H1 (cell line): ENCODE measurements around the gene ZBTB20. TPM values are rescaled to one million over a fixed set of nuclear protein-coding genes. Genes with fewer than 3 reads are reported as not detected.

ENCODE experiments used
- CTCF ChIA-PET: fragments of 300-600 bp; sonication (Branson Sonifier 250); formaldehyde crosslinking; loops from one replicate; lab custom pipeline; 2021; ENCODE audit not compliant: partially characterized antibody; lab: Charles Lee
- POLR2A ChIA-PET: fragments of 300-600 bp; sonication (Branson Sonifier 250); formaldehyde crosslinking; loops from one replicate; lab custom pipeline; 2021; ENCODE audit warnings: inconsistent platforms; ENCODE audit not compliant: partially characterized antibody; lab: Charles Lee
- DNase-seq, 2 experiments: peaks; one replicate each; pipeline versions ENCODE4 v3.0.0 to v3.0.0-alpha.2; 2010 to 2022; ENCODE audit warnings: low spot score in 2 of 2, low read depth in 1 of 2, mixed read lengths in 1 of 2
- FAIRE-seq: peaks from 2 replicates; lab custom pipeline; 2011; peaks lifted over from hg19 to GRCh38; lab: Jason Lieb, UNC
- H2AFZ ChIP-seq: 2 replicates; pipeline ENCODE4 v1.8.1; 2012; ENCODE audit warnings: low read length, inconsistent platforms
- H2AK5ac ChIP-seq: 2 replicates; pipeline ENCODE4 v1.6.1; 2013; ENCODE audit warnings: low read depth, low read length
- H2BK120ac ChIP-seq: replicated peaks from 2 replicates; pipeline ENCODE3; 2013; ENCODE audit warnings: low read depth, low read length, inconsistent platforms
- H2BK12ac ChIP-seq: 2 replicates; pipeline ENCODE4 v1.6.1; 2013; ENCODE audit warnings: low read depth, low read length
- H2BK15ac ChIP-seq: 2 replicates; pipeline ENCODE4 v1.6.1; 2013; ENCODE audit warnings: low read length
- H2BK20ac ChIP-seq: 2 replicates; pipeline ENCODE4 v1.6.1; 2013; ENCODE audit warnings: low read length
- H2BK5ac ChIP-seq: 2 replicates; pipeline ENCODE4 v1.6.1; 2013; ENCODE audit warnings: low read depth, low read length
- H3K14ac ChIP-seq: 2 replicates; pipeline ENCODE4 v1.6.1; 2013; ENCODE audit warnings: inconsistent platforms; ENCODE audit not compliant: insufficient read length
- H3K18ac ChIP-seq: 2 replicates; pipeline ENCODE4 v1.6.1; 2013; ENCODE audit warnings: low read length; ENCODE audit errors: extremely low read depth
- H3K23ac ChIP-seq: 2 replicates; pipeline ENCODE4 v1.6.1; 2013; ENCODE audit warnings: inconsistent platforms; ENCODE audit not compliant: insufficient read length
- H3K23me2 ChIP-seq: 2 replicates; pipeline ENCODE4 v1.6.1; 2013; ENCODE audit warnings: low read depth, low read length
- H3K27ac ChIP-seq: 2 replicates; pipeline ENCODE4 v1.6.1; 2011; ENCODE audit warnings: low read depth, low read length, inconsistent platforms
- H3K27me3 ChIP-seq, 4 experiments: replicated peaks in 1 of 4; 1 replicate in 1 of 4; 2 replicates in 3 of 4; pipeline versions ENCODE4 v1.6.1 to v1.8.1; 2011 to 2013; ENCODE audit warnings: low read length in 3 of 4, mild to moderate bottlenecking in 3 of 4, inconsistent platforms in 2 of 4, mixed read lengths in 2 of 4, moderate library complexity in 1 of 4; ENCODE audit not compliant: control insufficient read depth in 3 of 4, insufficient read depth in 3 of 4; ENCODE audit errors: extremely low read depth in 1 of 4
- H3K36me3 ChIP-seq, 4 experiments: 2 replicates each; pipeline versions ENCODE4 v1.6.1 to v1.8.1; 2011 to 2013; ENCODE audit warnings: mild to moderate bottlenecking in 4 of 4, low read length in 3 of 4, moderate library complexity in 2 of 4, control low read depth in 1 of 4, inconsistent platforms in 1 of 4; ENCODE audit not compliant: insufficient read depth in 4 of 4, control insufficient read depth in 2 of 4
- H3K4ac ChIP-seq: replicated peaks from 2 replicates; pipeline ENCODE3; 2013; ENCODE audit warnings: low read length, low read depth, mixed read lengths, inconsistent platforms; ENCODE audit not compliant: insufficient read length
- H3K4me1 ChIP-seq, 4 experiments: replicated peaks in 1 of 4; 1 replicate in 1 of 4; 2 replicates in 3 of 4; pipeline versions ENCODE4 v1.6.1 to v1.8.1; 2011 to 2013; ENCODE audit warnings: low read length in 3 of 4, inconsistent platforms in 2 of 4, mixed read lengths in 1 of 4; ENCODE audit not compliant: insufficient read depth in 4 of 4, control insufficient read depth in 3 of 4
- H3K4me2 ChIP-seq, 2 experiments: 2 replicates each; pipeline versions ENCODE4 v1.6.1 to v1.8.1; 2011 to 2013; ENCODE audit warnings: low read depth in 2 of 2, low read length in 2 of 2, control low read depth in 1 of 2, inconsistent platforms in 1 of 2, mild to moderate bottlenecking in 1 of 2; ENCODE audit not compliant: insufficient read depth in 1 of 2
- H3K4me3 ChIP-seq, 4 experiments: fragments of 200-600, 300-600 bp in 1 of 4; sonication (generic), shearing (Covaris generic), sonication (Bioruptor Twin) in 1 of 4; 2 replicates each; pipeline versions ENCODE4 v1.5.1 to v1.8.1; 2011 to 2016; ENCODE audit warnings: low read length in 4 of 4, low read depth in 3 of 4, control low read depth in 2 of 4, inconsistent platforms in 2 of 4, mild to moderate bottlenecking in 2 of 4, mixed read lengths in 1 of 4, moderate library complexity in 1 of 4; ENCODE audit not compliant: insufficient read depth in 2 of 4; ENCODE audit errors: extremely low read depth in 1 of 4
- H3K56ac ChIP-seq: replicated peaks from 2 replicates; pipeline ENCODE3; 2013; ENCODE audit warnings: low read depth, mild to moderate bottlenecking, mixed read lengths, low read length, inconsistent platforms; ENCODE audit not compliant: insufficient read length
- H3K79me1 ChIP-seq: 2 replicates; pipeline ENCODE4 v1.6.1; 2013; ENCODE audit warnings: low read depth, low read length, control low read depth
- H3K79me2 ChIP-seq, 2 experiments: 2 replicates each; pipeline versions ENCODE4 v1.6.1 to v1.8.1; 2012 to 2013; ENCODE audit warnings: low read length in 2 of 2, mild to moderate bottlenecking in 2 of 2, inconsistent platforms in 1 of 2; ENCODE audit not compliant: insufficient read depth in 2 of 2, control insufficient read depth in 1 of 2
- H3K9ac ChIP-seq, 4 experiments: replicated peaks in 1 of 4; 1 replicate in 1 of 4; 2 replicates in 3 of 4; pipeline versions ENCODE4 v1.6.1 to v1.8.1; 2011 to 2013; ENCODE audit warnings: low read depth in 3 of 4, low read length in 3 of 4, control low read depth in 2 of 4, mild to moderate bottlenecking in 2 of 4, moderate library complexity in 2 of 4, inconsistent platforms in 1 of 4; ENCODE audit errors: extremely low read depth in 1 of 4
- H3K9me3 ChIP-seq, 2 experiments: 2 replicates each; pipeline versions ENCODE4 v1.6.1 to v1.8.1; 2012 to 2013; ENCODE audit warnings: mild to moderate bottlenecking in 2 of 2, moderate library complexity in 2 of 2, control low read depth in 1 of 2, inconsistent platforms in 1 of 2, low read depth in 1 of 2, low read length in 1 of 2, mixed read lengths in 1 of 2; ENCODE audit not compliant: insufficient read depth in 2 of 2
- H4K20me1 ChIP-seq, 2 experiments: replicated peaks in 1 of 2; 2 replicates each; pipeline versions ENCODE3 to v1.8.1; 2011 to 2013; ENCODE audit warnings: inconsistent platforms in 2 of 2, low read length in 2 of 2, mild to moderate bottlenecking in 1 of 2; ENCODE audit not compliant: insufficient read depth in 2 of 2, control insufficient read depth in 1 of 2
- H4K5ac ChIP-seq: 2 replicates; pipeline ENCODE4 v1.6.1; 2013; ENCODE audit warnings: low read length, low read depth, mixed read lengths, inconsistent platforms; ENCODE audit not compliant: insufficient read length
- H4K8ac ChIP-seq: 2 replicates; pipeline ENCODE4 v1.8.0; 2013; ENCODE audit warnings: mild to moderate bottlenecking, moderate library complexity, low read length, inconsistent platforms; ENCODE audit not compliant: insufficient read depth; ENCODE audit errors: extremely low read depth
- H4K91ac ChIP-seq: replicated peaks from 2 replicates; pipeline ENCODE3; 2013; ENCODE audit warnings: low read length, mixed read lengths, inconsistent platforms; ENCODE audit not compliant: insufficient read length
- BACH1 ChIP-seq: IDR thresholded peaks from 2 replicates; pipeline ENCODE4 v1.6.1; 2012; ENCODE audit warnings: low read length, improper control_type of control experiment
- EZH2 ChIP-seq: fragments of 200-600 bp; sonication (generic); IDR thresholded peaks from 2 replicates; pipeline ENCODE4 v1.7.1; 2012; ENCODE audit warnings: low read depth, mild to moderate bottlenecking, moderate library complexity, low read length, inconsistent platforms; ENCODE audit not compliant: severe bottlenecking
- FOSL1 ChIP-seq: IDR thresholded peaks from 2 replicates; pipeline ENCODE4 v1.6.1; 2011; ENCODE audit warnings: mild to moderate bottlenecking, low read depth, low read length, moderate library complexity; ENCODE audit not compliant: insufficient read depth
- KDM5A ChIP-seq: fragments of 200-600 bp; IDR thresholded peaks from 2 replicates; pipeline ENCODE4 v1.7.1; 2012; ENCODE audit warnings: mild to moderate bottlenecking, low read length, inconsistent platforms, mixed read lengths
- MAFK ChIP-seq: IDR thresholded peaks from 2 replicates; pipeline ENCODE4 v1.6.1; 2012; ENCODE audit warnings: low read depth, mild to moderate bottlenecking, improper control_type of control experiment, low read length
- RBBP5 ChIP-seq: IDR thresholded peaks from 2 replicates; pipeline ENCODE4 v1.7.1; 2012; ENCODE audit warnings: low read depth, mild to moderate bottlenecking, inconsistent platforms, low read length, moderate library complexity, borderline replicate concordance
- RFX5 ChIP-seq: IDR thresholded peaks from 2 replicates; pipeline ENCODE4 v1.6.1; 2011; ENCODE audit warnings: low read depth, low read length, improper control_type of control experiment, borderline replicate concordance
- SAP30 ChIP-seq: fragments of 300-600 bp; sonication (generic); IDR thresholded peaks from 2 replicates; pipeline ENCODE4 v1.7.1; 2012; ENCODE audit warnings: low read length, moderate library complexity, mild to moderate bottlenecking, inconsistent platforms; ENCODE audit not compliant: insufficient read depth, insufficient replicate concordance
- SP2 ChIP-seq: IDR thresholded peaks from 2 replicates; pipeline ENCODE4 v1.6.1; 2012; ENCODE audit warnings: mild to moderate bottlenecking, low read length, inconsistent platforms
- SRF ChIP-seq: IDR thresholded peaks from 2 replicates; pipeline ENCODE4 v1.6.1; 2011; ENCODE audit warnings: mild to moderate bottlenecking, low read depth, low read length, moderate library complexity
- WGBS, 2 experiments: shearing (Covaris generic) in 1 of 2; methylation state at CpG; one replicate each; pipeline versions ENCODE4 v1.1.6 to v1.1.7; 2013 to 2015; ENCODE audit warnings: low lambda C conversion rate in 2 of 2, mixed read lengths in 2 of 2, inconsistent platforms in 1 of 2, low coverage in 1 of 2, missing lambda C conversion rate in 1 of 2; ENCODE audit not compliant: insufficient replicate concordance in 2 of 2, insufficient coverage in 1 of 2, insufficient read length in 1 of 2; ENCODE audit errors: extremely low coverage in 1 of 2, missing lambda C conversion rate in 1 of 2; 5-methylcytosine and 5-hydroxymethylcytosine counted together
- polyA plus RNA-seq, 7 experiments: library from polyadenylated mRNA; depleted of rRNA in 3 of 7; stranded (reverse) in 5 of 7; unstranded in 2 of 7; fragments of >200 nt in 5 of 7; fragments of 200-250 nt in 2 of 7; gene quantifications; 1 replicate in 5 of 7; 2 replicates in 1 of 7; 4 replicates in 1 of 7; pipeline versions ENCODE4 v1.2.1 to v1.2.3, GENCODE V29; 2011 to 2013; ENCODE audit warnings: missing spikeins in 2 of 7, mixed read lengths in 2 of 7
- total RNA-seq: library from RNA; stranded (reverse); fragmentation: NEBNext Ultra II Directional; extraction: Animal tissue kit (Norgen Biotek cat#: 25700); gene quantifications from 2 replicates; pipeline ENCODE4 v1.2.1, GENCODE V29; 2021

ZBTB20 gene
- total and polyA plus RNA-seq, 2 of the 8 experiments (the other 6 are each of a cell fraction or from before 2014, with no cell fraction given) = 0.35 to 1.3 TPM

DNA sequence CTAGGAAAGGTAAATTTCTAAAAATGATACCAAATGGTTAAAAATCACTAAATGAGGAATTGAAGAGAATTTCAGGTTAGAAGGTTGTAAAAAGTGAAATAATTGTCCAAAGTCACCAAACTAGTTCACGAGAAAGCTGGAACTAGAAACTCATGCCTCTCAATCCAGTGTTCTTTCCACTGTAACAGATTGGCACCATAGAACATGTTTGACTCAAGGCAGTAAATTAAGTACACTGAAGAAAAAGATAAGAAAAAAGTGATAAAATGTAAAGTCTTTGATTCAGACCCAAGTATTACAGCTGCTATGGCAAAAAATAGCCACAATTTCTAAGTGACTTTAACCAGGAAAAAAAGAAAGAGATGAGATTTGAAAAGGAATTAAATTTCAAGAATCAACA is 26.5 kb downstream of the ZBTB20 start:
- H4K91ac ChIP-seq = no peak overlapping the region
- H2BK12ac ChIP-seq = no peak overlapping the region
- FAIRE-seq = no peak
- H2BK5ac ChIP-seq = no peak overlapping the region
- H2AK5ac ChIP-seq = no peak overlapping the region
- no peak overlapping the region for H3K4me2 ChIP-seq
- H3K23me2 ChIP-seq = no peaks in the 10 kb centered on the region
- no peaks in the 10 kb centered on the region for H4K20me1 ChIP-seq
- H3K27me3 ChIP-seq = no peaks in the 10 kb centered on the region
- H3K9ac ChIP-seq = no peak overlapping the region
- no peak overlapping the region for H3K14ac ChIP-seq
- no peak overlapping the region for H4K5ac ChIP-seq
- DNase-seq = no peak
- H3K56ac ChIP-seq = no peak overlapping the region
- CTCF ChIA-PET = interaction anchor here (1.2 kb wide), 1 partner anchor 294 kb away, joined by 3 read pairs; no protein-coding TSS in a partner anchor
- H2BK15ac ChIP-seq = no peak overlapping the region
- no peak overlapping the region for H3K4me3 ChIP-seq
- no peaks in the 10 kb centered on the region for H3K9me3 ChIP-seq
- no peaks in the 10 kb centered on the region for H3K79me1 ChIP-seq
- TF ChIP-seq EZH2 (no peak), RFX5 (no peak), BACH1 (no peak), MAFK (no peak), RBBP5 (no peak), SAP30 (no peak), SRF (no peak), SP2 (no peak), KDM5A (no peak), FOSL1 (no peak)
- no peak overlapping the region for H3K27ac ChIP-seq
- no peak overlapping the region for H4K8ac ChIP-seq
- H2BK120ac ChIP-seq = no peak overlapping the region
- H3K36me3 ChIP-seq = no peaks in the 10 kb centered on the region
- H3K4me1 ChIP-seq = no peaks in the 10 kb centered on the region
- H3K4ac ChIP-seq = no peak overlapping the region
- 95% methylated on average over 1 of the region's 1 CpG; no CpG with 5 or more reads in 1 of the 2 experiments for WGBS, 2 experiments
- H2AFZ ChIP-seq = no peak overlapping the region
- H3K23ac ChIP-seq = no peak overlapping the region
- no peaks in the 10 kb centered on the region for H3K79me2 ChIP-seq
- no peak overlapping the region for H2BK20ac ChIP-seq
- POLR2A ChIA-PET = no interaction called here
- H3K18ac ChIP-seq = no peak overlapping the region
